HG03095 (cell line): Measurements from ENCODE around the gene NID1.
"Not testable (repeated sequence)": the region's sequence is repeated elsewhere in the genome, so short reads cannot be mapped to it uniquely, and the experiment has no call there.

Experiments
- ATAC-seq: cut with Tn5 transposase; IDR thresholded peaks from one replicate; pipeline ENCODE4 v1.9.1; 2021; ENCODE audit warnings: moderate library complexity; ENCODE audit not compliant: unreplicated experiment

The NID1 gene

GRCh38 chr1:235999259-235999925 lies 65.5 kb downstream of the NID1 start:
- ATAC-seq: peak; percentile 82

GRCh38 chr1:235998812-235999211 lies 66.1 kb downstream of the NID1 start:
- ATAC-seq: peak; percentile 31

GRCh38 chr1:235997931-235998330 lies 67.0 kb downstream of the NID1 start:
- no peak for ATAC-seq

GRCh38 chr1:235997049-235997448 lies 67.8 kb downstream of the NID1 start:
- no peak for ATAC-seq

GRCh38 chr1:235996048-235996785 lies 68.7 kb downstream of the NID1 start:
- ATAC-seq: no peak

- ATAC-seq: no peak
These were observed 69.4 kb downstream of the NID1 start for GRCh38 chr1:235995511-235995910.

- no peak for ATAC-seq
These were observed 71.2 kb downstream of the NID1 start for GRCh38 chr1:235993652-235994051.

GRCh38 chr1:235992868-235993267 lies 72.0 kb downstream of the NID1 start:
- ATAC-seq: no peak

- no peak for ATAC-seq
These were observed 72.5 kb downstream of the NID1 start for GRCh38 chr1:235992346-235992745.

GRCh38 chr1:235990330-235990795 lies 74.5 kb downstream of the NID1 start:
- no peak for ATAC-seq

- ATAC-seq: no peak
These were observed 75.8 kb downstream of the NID1 start for GRCh38 chr1:235989105-235989504.

GRCh38 chr1:235986869-235987268 lies 78.0 kb downstream of the NID1 start:
- ATAC-seq: no peak

- no peak for ATAC-seq
These were observed 80.7 kb downstream of the NID1 start for GRCh38 chr1:235984041-235984825.

GRCh38 chr1:235980976-235981375 lies 83.9 kb downstream of the NID1 start:
- ATAC-seq: no peak

GRCh38 chr1:235979716-235980333 lies 85.1 kb downstream of the NID1 start:
- ATAC-seq: no peak

GRCh38 chr1:235979176-235979575 lies 85.7 kb downstream of the NID1 start:
- no peak for ATAC-seq

GRCh38 chr1:235976490-235976889 lies 88.4 kb downstream of the NID1 start:
- no peak for ATAC-seq

- no peak for ATAC-seq
These were observed 90.3 kb downstream of the NID1 start for GRCh38 chr1:235974616-235975015.

- not testable (repeated sequence) for ATAC-seq
These were observed 92.2 kb downstream of the NID1 start for GRCh38 chr1:235972691-235973090.

GRCh38 chr1:235972311-235972689 lies 92.6 kb downstream of the NID1 start:
- peak; percentile 43 for ATAC-seq
